C4-2B (cell line): ENCODE results near the gene EIF2S2.

Experiments
- H3K27ac ChIP-seq: fragments of 450-650 bp; 2 replicates; pipeline ENCODE4 v1.5.1; 2017
- ZFX ChIP-seq: fragments of 450-650 bp; IDR thresholded peaks from 2 replicates; pipeline ENCODE4 v1.6.1; 2017
- TF ChIP-seq, protein P1 (sequence below): fragments of 450-650 bp; conservative IDR thresholded peaks from 2 replicates; pipeline ENCODE4 v1.5.1; 2017; ENCODE audit warnings: mild to moderate bottlenecking

EIF2S2 gene

DNA sequence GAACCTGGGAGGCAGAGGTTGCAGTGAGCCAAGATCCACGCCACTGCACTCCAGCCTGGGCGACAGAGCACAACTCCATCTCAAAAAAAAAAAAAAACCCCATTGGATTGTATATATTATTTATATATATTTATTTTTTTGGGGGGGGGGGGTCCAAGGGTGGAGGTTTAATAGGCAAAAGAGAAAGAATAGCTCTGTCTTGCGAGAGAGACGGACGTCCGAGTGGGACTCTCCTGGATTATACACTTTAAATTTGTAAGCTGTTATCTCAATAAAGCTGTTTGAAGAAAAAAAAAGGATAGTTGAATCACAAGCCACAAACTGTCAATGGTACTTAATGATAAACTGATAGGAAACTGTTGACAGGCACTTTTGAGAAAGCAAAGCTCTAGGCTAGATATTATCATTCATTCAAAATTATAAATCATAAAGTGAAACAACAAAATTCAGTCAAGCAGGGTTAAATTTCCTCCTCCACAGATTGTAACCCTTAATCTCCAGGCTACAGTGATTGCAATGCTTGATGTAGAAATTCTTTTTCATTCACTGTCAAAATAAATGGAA, 20.3 kb downstream of the EIF2S2 start:
- H3K27ac ChIP-seq: no peak overlapping the region
- TF ChIP-seq, protein P1, sequence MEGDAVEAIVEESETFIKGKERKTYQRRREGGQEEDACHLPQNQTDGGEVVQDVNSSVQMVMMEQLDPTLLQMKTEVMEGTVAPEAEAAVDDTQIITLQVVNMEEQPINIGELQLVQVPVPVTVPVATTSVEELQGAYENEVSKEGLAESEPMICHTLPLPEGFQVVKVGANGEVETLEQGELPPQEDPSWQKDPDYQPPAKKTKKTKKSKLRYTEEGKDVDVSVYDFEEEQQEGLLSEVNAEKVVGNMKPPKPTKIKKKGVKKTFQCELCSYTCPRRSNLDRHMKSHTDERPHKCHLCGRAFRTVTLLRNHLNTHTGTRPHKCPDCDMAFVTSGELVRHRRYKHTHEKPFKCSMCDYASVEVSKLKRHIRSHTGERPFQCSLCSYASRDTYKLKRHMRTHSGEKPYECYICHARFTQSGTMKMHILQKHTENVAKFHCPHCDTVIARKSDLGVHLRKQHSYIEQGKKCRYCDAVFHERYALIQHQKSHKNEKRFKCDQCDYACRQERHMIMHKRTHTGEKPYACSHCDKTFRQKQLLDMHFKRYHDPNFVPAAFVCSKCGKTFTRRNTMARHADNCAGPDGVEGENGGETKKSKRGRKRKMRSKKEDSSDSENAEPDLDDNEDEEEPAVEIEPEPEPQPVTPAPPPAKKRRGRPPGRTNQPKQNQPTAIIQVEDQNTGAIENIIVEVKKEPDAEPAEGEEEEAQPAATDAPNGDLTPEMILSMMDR: no peak
- no peak for TF ChIP-seq ZFX

DNA sequence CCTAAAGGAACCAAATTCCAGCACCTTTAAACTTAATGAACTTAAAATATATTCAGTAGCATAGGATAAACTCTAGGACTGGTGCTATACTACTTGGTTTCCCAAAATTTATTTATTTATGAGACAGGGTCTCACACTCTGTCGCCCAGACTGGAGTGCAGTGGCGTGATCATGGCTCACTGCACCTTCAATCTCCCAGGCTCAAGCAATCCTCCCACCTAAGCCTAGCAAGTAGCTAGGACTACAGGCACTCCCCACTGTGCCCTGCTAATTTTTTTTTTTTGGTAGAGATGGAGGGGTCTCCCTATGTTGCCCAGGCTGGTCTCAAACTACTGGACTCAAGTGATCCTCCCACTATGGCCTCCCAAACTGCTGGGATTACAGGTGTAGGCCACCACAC, 21.4 kb downstream of the EIF2S2 start:
- TF ChIP-seq ZFX: no peak
- TF ChIP-seq, protein P1: no peak
- peak overlapping the region; percentile 23; the same call in 1 of the 2 replicates for H3K27ac ChIP-seq

DNA sequence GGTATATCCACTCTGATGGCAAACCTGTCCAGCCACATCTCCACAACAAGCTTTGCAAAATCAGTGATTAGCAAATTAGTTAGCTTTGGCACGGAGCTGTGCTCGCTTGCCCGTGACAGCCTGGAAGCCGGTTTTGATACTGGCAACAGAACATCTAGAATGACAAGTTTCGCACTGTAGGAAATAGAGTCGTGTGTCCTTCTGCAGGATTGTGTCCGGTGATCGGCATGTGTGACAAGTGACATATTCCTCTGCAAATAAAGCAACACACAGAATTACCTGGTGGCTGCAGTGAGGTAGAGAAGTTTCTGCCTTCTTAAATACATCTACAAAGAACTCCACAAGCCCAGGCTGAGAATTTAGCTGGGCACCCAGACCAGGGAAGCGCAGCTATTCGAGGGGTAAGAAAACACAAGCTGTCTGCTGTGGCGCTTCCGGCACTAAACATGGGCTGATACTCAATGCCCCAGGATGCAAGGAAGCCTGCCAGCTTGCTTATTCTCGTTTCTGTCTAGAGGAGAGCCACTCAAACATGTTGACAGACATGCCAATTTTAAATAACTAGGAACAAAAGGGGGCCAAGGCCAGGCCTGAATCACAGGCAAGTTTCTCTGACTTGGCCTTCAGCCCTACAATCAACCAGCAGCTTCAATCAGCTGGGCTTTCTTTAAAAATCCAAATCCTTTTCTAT, 22.2 kb downstream of the EIF2S2 start:
- H3K27ac ChIP-seq: peak overlapping the region; percentile 63

DNA sequence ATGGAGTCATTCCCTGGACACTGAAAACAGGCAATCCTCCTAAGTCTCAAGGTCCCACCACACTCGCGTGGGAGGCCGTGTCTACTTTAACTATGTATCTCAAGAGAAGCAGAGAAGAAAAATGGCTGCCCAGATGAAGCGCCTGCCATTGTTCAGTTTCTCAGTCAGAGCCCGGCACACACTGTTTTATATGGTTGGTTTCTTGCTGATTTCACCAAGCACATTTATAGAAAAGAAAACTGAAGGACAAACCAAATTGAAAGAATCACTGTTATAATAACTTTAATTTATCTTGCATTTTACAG, 22.9 kb downstream of the EIF2S2 start:
- H3K27ac ChIP-seq: no peak overlapping the region
- TF ChIP-seq, protein P1: no peak
- no peak for TF ChIP-seq ZFX

More for the DNA sequence above, 22.2 kb downstream of the EIF2S2 start:
- TF ChIP-seq ZFX: no peak
- TF ChIP-seq, protein P1: no peak

DNA sequence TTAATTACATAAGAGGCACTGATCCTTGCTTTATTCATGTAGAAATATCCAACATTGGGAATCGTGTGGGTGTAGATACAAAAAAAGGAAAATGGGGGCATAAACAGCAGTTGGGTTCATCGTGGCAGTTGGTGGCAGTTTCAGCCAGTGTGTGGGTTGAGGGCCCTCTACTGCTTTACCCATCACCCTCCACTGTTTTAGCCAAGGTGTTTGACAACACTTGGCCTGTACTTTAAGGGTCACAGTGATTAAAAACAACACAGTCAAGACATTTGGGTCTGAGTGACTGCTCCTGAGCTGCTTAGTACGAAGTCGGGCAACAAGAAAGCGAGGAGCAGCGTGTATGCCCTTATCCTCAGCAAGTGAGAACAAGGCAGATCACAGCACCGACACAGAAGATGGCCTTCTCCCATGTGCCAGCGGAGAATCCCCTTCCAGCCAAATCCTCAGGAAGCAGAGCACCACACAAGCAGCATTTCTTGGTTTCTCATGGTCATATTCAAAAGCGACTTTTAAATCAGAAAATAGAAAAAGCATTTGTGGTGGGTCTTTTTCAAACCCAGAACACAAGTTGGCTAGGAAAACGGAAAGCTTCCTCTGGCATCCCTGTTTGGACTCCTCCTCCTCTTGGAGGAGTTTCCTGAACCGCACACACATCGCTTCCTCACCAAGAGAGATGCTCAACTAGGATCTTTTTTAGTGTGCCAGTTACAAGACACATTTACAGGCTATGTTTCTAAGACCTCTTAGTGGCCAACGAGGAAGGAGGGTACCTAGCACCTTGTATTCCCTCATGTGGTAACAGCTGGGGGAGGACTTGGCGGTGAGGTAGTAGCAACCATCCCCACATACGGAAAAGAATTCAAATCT, 23.5 kb downstream of the EIF2S2 start:
- TF ChIP-seq, protein P1: no peak
- no peak for TF ChIP-seq ZFX

DNA sequence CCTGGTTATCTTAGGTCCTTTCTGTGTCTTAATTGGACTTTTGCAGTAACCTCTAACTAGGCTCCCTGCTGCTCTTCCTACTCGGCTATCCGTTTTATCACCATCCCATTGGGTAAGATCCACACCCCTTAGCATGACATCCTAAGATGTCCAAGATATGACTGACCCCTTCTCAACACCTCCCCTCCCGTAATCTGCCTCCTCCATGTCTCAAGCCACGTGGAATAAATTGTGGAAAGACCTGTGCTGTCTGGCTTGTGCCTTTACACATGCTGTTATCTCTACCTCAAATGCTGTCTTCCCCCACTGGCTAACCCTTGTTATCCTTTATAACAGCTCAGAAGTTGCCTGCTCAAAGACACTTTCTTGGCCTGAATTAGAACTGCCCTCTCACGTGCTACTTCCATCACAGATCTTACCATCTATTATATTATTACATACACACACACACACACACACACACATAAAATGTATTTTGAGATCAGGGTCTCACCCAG, 26.5 kb downstream of the EIF2S2 start:
- H3K27ac ChIP-seq: no peak overlapping the region
- no peak for TF ChIP-seq ZFX
- TF ChIP-seq, protein P1: no peak

More for the DNA sequence above, 23.5 kb downstream of the EIF2S2 start:
- no peak overlapping the region for H3K27ac ChIP-seq
